Liver (tissue), 9 donors: ENCODE measurements around the gene PLSCR3. TPM values are rescaled to one million over a fixed set of nuclear protein-coding genes. Genes with fewer than 3 reads are reported as not detected.

ENCODE experiments used
- DNase-seq: peaks from one replicate; pipeline ENCODE4 v3.0.0-alpha.2; 2017; ENCODE audit warnings: low spot score
- H3K27ac ChIP-seq, 2 donors: one replicate each; pipeline ENCODE4 v1.7.0; 2013; ENCODE audit warnings: inconsistent platforms in 2 of 2, low read length in 2 of 2, control low read depth in 1 of 2, low read depth in 1 of 2, mild to moderate bottlenecking in 1 of 2
- H3K27me3 ChIP-seq, 4 donors: one replicate each; pipeline versions ENCODE4 v1.6.1 to v1.7.0; 2013; ENCODE audit warnings: low read length in 3 of 4, inconsistent platforms in 1 of 4, mild to moderate bottlenecking in 1 of 4, moderate library complexity in 1 of 4; ENCODE audit not compliant: control insufficient read depth in 4 of 4, insufficient read depth in 4 of 4
- H3K36me3 ChIP-seq, 4 donors: one replicate each; pipeline versions ENCODE4 v1.6.1 to v1.7.0; 2013; ENCODE audit warnings: low read length in 3 of 4, mild to moderate bottlenecking in 3 of 4, low read depth in 1 of 4, moderate library complexity in 1 of 4; ENCODE audit not compliant: control insufficient read depth in 4 of 4, insufficient read depth in 3 of 4
- H3K4me1 ChIP-seq, 4 donors: one replicate each; pipeline versions ENCODE4 v1.6.1 to v1.7.0; 2013; ENCODE audit warnings: low read length in 3 of 4, mild to moderate bottlenecking in 3 of 4, moderate library complexity in 1 of 4; ENCODE audit not compliant: control insufficient read depth in 4 of 4, insufficient read depth in 4 of 4
- H3K4me3 ChIP-seq, 3 donors: one replicate each; pipeline versions ENCODE4 v1.6.1 to v1.7.0; 2013; ENCODE audit warnings: low read length in 3 of 3, control low read depth in 1 of 3, low read depth in 1 of 3, mild to moderate bottlenecking in 1 of 3
- H3K9ac ChIP-seq, 2 donors: one replicate each; pipeline ENCODE4 v1.7.0; 2013; ENCODE audit warnings: low read length in 2 of 2, mild to moderate bottlenecking in 2 of 2, moderate library complexity in 2 of 2, control low read depth in 1 of 2, low read depth in 1 of 2
- H3K9me3 ChIP-seq, 4 donors: one replicate each; pipeline versions ENCODE4 v1.6.1 to v1.7.0; 2013; ENCODE audit warnings: low read length in 3 of 4; ENCODE audit not compliant: control insufficient read depth in 4 of 4
- ATF3 ChIP-seq: IDR thresholded peaks from 2 replicates; pipeline ENCODE4 v1.6.1; 2016; ENCODE audit warnings: antibody characterized with exemption
- EGR1 ChIP-seq, 2 donors: IDR thresholded peaks; 2 replicates each; pipeline ENCODE4 v1.6.1; 2016 to 2018; ENCODE audit warnings: antibody characterized with exemption in 2 of 2, low read depth in 2 of 2
- FOXA1 ChIP-seq: IDR thresholded peaks from 2 replicates; pipeline ENCODE4 v1.6.1; 2016; ENCODE audit warnings: antibody characterized with exemption
- GABPA ChIP-seq, 2 donors: IDR thresholded peaks in 1 of 2; conservative IDR thresholded peaks in 1 of 2; 2 replicates each; pipeline ENCODE4 v1.6.1; 2016; ENCODE audit warnings: antibody characterized with exemption in 2 of 2, mild to moderate bottlenecking in 1 of 2, moderate library complexity in 1 of 2
- HNF4G ChIP-seq: IDR thresholded peaks from 2 replicates; pipeline ENCODE4 v1.6.1; 2016; ENCODE audit warnings: antibody characterized with exemption
- JUND ChIP-seq, 2 donors: IDR thresholded peaks; 2 replicates each; pipeline ENCODE4 v1.6.1; 2016; ENCODE audit warnings: antibody characterized with exemption in 2 of 2
- MAX ChIP-seq: IDR thresholded peaks from 2 replicates; pipeline ENCODE4 v1.6.1; 2016; ENCODE audit warnings: antibody characterized with exemption
- NR2F2 ChIP-seq: IDR thresholded peaks from 2 replicates; pipeline ENCODE4 v1.6.1; 2016; ENCODE audit warnings: antibody characterized with exemption
- RAD21 ChIP-seq, 2 donors: IDR thresholded peaks; 2 replicates each; pipeline ENCODE4 v1.6.1; 2016; ENCODE audit warnings: antibody characterized with exemption in 2 of 2, mild to moderate bottlenecking in 2 of 2
- RXRA ChIP-seq, 2 donors: IDR thresholded peaks; 2 replicates each; pipeline ENCODE4 v1.6.1; 2017 to 2018; ENCODE audit warnings: antibody characterized with exemption in 2 of 2, mild to moderate bottlenecking in 1 of 2
- TAF1 ChIP-seq: conservative IDR thresholded peaks from 2 replicates; pipeline ENCODE4 v1.6.1; 2016; ENCODE audit warnings: antibody characterized with exemption, mild to moderate bottlenecking
- ZBTB33 ChIP-seq: IDR thresholded peaks from 2 replicates; pipeline ENCODE4 v1.6.1; 2016; ENCODE audit warnings: antibody characterized with exemption
- WGBS: extraction: QIAGEN DNeasy Blood & Tissue Kit; methylation state at CpG from one replicate; pipeline ENCODE4 v1.1.7; 2013; 5-methylcytosine and 5-hydroxymethylcytosine counted together
- polyA plus RNA-seq, 2 donors: library from polyadenylated mRNA; stranded (reverse) in 1 of 2; unstranded in 1 of 2; fragments of 200-250 nt in 1 of 2; fragments of >200 nt in 1 of 2; fragmentation: Nextera tagmentation in 1 of 2; extraction: Ambion mirVana in 1 of 2; gene quantifications; one replicate each; pipeline versions ENCODE4 v1.2.1 to v1.2.3, GENCODE V29; 2013 to 2015
- total RNA-seq, 2 donors: library from RNA; depleted of rRNA; stranded (reverse); fragments of >200 nt; gene quantifications; one replicate each; pipeline ENCODE4 v1.2.3, GENCODE V29; 2014
- TF ChIP-seq, protein P1 (sequence below): fragments of 150-350 bp; IDR thresholded peaks from 2 replicates; pipeline ENCODE4 v1.5.1; 2017; ENCODE audit warnings: improper control_type of control experiment, low read depth, low read length; ENCODE audit not compliant: missing input control
- donor health status: healthy.
- donor health status: healthy.
- donor health status: healthy.
- donor health status: healthy.
- donor health status: healthy.

Gene PLSCR3
- total and polyA plus RNA-seq, 4 donors = 2.8 to 10.9 (median 4.1) TPM

DNA sequence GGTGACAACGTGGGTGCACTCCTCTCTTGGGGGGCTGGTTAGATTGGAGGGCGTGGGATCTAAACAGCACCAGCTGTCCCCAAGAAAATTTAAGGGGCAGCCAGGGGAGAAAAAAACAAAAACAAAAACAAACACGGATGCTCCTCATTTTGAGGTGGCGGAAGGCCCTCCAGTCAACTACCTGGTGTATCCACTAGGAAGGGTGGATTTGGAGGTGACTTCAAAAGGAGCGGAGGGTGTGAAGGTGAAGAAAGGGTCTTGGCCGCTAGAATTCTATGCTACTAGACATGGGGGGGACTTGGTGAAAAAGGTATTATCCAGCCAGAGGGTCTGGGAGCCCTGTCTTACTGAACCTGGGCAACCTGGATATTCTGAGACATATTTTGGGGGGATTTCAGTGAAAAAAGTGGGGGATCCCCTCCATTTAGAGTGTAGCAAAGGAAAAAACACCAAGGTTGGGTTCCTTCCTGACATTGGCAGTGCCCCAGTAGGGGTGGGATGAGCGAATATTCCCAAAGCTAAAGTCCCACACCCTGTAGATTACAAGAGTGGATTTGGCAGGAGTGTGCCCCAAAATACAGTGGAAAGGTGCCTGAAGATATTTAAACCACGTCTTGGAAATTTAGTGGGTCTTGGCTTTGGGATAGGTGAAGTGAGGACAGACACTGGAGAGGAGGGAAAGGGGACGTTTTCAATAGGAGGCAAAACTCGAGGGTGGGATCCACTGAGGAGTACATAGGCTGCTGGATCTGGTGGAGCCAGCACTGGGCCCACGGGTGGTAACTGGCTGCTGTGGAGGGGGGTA, 44.5 kb upstream of the PLSCR3 start:
- H3K4me3 ChIP-seq = peak overlapping the region in 1 of 3 donors; percentile 26
- H3K9me3 ChIP-seq = no peaks in the 10 kb centered on the region
- TF ChIP-seq GABPA (IDR thresholded peaks at IDR 0.05 in 1 of 2, conservative IDR thresholded peaks at IDR 0.05 in 1 of 2) = no peak
- no peak overlapping the region for H3K27ac ChIP-seq
- H3K36me3 ChIP-seq = no peaks in the 10 kb centered on the region
- H3K4me1 ChIP-seq = peaks cover 20 to 48% (median 39%) of the 10 kb centered on the region in 4 donors
- DNase-seq = no peak
- WGBS = 65% methylated on average over 11 of the region's 11 CpGs
- peaks cover 0 to 3% (median 0%) of the 10 kb centered on the region in 4 donors for H3K27me3 ChIP-seq
- no peak overlapping the region for H3K9ac ChIP-seq

- no peak for TF ChIP-seq ZBTB33
- no peak for TF ChIP-seq MAX
- TF ChIP-seq HNF4G = no peak
- no peak for TF ChIP-seq FOXA1
- no peak for TF ChIP-seq JUND (IDR thresholded peaks at IDR 0.05)
- no peak for TF ChIP-seq RXRA (IDR thresholded peaks at IDR 0.05)
- no peak for TF ChIP-seq TAF1
- TF ChIP-seq EGR1 (IDR thresholded peaks at IDR 0.05; ENCODE audit: low read depth in 2 of 2) = no peak
- no peak for TF ChIP-seq NR2F2
- TF ChIP-seq ATF3 = no peak
- no peak for TF ChIP-seq GABPA (IDR thresholded peaks at IDR 0.05 in 1 of 2, conservative IDR thresholded peaks at IDR 0.05 in 1 of 2)
- no peak for TF ChIP-seq RAD21 (IDR thresholded peaks at IDR 0.05)
- TF ChIP-seq, protein P1, sequence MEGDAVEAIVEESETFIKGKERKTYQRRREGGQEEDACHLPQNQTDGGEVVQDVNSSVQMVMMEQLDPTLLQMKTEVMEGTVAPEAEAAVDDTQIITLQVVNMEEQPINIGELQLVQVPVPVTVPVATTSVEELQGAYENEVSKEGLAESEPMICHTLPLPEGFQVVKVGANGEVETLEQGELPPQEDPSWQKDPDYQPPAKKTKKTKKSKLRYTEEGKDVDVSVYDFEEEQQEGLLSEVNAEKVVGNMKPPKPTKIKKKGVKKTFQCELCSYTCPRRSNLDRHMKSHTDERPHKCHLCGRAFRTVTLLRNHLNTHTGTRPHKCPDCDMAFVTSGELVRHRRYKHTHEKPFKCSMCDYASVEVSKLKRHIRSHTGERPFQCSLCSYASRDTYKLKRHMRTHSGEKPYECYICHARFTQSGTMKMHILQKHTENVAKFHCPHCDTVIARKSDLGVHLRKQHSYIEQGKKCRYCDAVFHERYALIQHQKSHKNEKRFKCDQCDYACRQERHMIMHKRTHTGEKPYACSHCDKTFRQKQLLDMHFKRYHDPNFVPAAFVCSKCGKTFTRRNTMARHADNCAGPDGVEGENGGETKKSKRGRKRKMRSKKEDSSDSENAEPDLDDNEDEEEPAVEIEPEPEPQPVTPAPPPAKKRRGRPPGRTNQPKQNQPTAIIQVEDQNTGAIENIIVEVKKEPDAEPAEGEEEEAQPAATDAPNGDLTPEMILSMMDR = no peak
- Histone ChIP-seq H3K9me3 (no peaks in the 10 kb centered on the region), H3K4me3 (peak overlapping the region in 1 of 3 donors; percentile 26), H3K36me3 (no peaks in the 10 kb centered on the region), H3K4me1 (peaks cover 20 to 48% (median 39%) of the 10 kb centered on the region in 4 donors), H3K27me3 (peaks cover 0 to 3% (median 0%) of the 10 kb centered on the region in 4 donors), H3K9ac (no peak overlapping the region), H3K27ac (no peak overlapping the region)
- DNase-seq = peak; percentile 46
- 42% methylated on average over 48 of the region's 48 CpGs for WGBS
These were observed 43.8 kb upstream of the PLSCR3 start for GRCh38 chr17:7437950-7438614.
